SU-DHL-6 (cell line): Measurements from ENCODE around the gene POMP.

Source experiments
- EZH2phosphoT487 ChIP-seq: fragments of 200-600 bp; sonication (generic), shearing (Covaris generic); conservative IDR thresholded peaks from 2 replicates; pipeline ENCODE4 v1.6.1; 2018; ENCODE audit warnings: mild to moderate bottlenecking, antibody characterized with exemption, low read length, moderate library complexity, mixed read lengths
- TF ChIP-seq, protein P1 (sequence below): fragments of 200-600 bp; sonication (generic); IDR thresholded peaks from one replicate; pipeline ENCODE4 v1.5.1; 2017; ENCODE audit warnings: antibody characterized with exemption, mild to moderate bottlenecking, low read length, moderate library complexity; ENCODE audit not compliant: insufficient read depth, poor library complexity, severe bottlenecking

DNA sequence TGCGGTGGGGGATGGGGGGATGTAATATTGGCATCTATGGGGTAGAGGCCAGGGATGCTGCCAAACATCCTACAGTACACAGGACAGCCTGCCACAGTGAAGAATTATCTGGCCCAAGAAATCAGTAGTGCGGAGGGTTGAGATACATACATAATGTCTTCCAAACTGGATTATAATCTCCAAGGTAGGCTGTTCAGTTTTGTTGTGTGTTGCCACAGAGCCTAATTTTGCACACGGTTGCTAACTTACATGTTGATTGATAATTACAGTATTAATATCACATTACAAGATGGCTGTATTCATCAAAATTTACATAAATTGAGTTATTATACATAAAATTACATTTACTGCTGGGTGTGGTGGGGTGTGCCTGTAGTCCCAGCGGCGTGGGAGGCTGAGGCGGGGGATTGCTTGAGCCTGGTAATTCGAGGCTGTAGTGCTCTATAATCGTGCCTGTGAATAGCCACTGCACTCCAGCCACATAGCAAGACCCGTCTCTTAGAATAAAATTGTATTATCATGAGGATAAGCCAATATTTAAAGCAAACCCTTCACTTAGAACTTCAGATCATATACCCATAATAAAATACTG, 8.1 kb downstream of the POMP start:
- TF ChIP-seq, protein P1, sequence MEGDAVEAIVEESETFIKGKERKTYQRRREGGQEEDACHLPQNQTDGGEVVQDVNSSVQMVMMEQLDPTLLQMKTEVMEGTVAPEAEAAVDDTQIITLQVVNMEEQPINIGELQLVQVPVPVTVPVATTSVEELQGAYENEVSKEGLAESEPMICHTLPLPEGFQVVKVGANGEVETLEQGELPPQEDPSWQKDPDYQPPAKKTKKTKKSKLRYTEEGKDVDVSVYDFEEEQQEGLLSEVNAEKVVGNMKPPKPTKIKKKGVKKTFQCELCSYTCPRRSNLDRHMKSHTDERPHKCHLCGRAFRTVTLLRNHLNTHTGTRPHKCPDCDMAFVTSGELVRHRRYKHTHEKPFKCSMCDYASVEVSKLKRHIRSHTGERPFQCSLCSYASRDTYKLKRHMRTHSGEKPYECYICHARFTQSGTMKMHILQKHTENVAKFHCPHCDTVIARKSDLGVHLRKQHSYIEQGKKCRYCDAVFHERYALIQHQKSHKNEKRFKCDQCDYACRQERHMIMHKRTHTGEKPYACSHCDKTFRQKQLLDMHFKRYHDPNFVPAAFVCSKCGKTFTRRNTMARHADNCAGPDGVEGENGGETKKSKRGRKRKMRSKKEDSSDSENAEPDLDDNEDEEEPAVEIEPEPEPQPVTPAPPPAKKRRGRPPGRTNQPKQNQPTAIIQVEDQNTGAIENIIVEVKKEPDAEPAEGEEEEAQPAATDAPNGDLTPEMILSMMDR = no peak
- no peak for TF ChIP-seq EZH2phosphoT487
